ENCODE results near the gene PDE8A.

DNA sequence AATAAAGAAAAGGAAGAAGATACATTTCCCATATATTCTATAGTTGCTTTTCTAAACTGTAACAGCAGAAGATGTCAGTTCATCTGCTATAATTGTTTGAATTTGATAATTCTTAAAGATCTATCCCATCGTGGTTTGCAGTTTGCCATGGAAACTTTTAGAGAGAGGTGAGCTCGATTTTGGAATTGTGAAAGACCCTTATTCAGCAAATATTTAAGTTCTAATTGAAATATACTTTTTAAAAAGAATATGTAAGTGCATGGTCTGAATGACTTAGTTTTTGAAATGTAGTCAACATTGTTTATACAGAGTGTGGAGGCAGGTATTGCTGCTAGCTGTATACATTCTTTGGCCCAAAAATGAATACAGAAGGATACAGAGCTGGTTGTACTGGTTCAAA lies 127.7 kb downstream of the PDE8A start:
- TF ChIP-seq POLR2A (IDR thresholded peaks at IDR 0.05), result no peak
- TF ChIP-seq, protein P1, sequence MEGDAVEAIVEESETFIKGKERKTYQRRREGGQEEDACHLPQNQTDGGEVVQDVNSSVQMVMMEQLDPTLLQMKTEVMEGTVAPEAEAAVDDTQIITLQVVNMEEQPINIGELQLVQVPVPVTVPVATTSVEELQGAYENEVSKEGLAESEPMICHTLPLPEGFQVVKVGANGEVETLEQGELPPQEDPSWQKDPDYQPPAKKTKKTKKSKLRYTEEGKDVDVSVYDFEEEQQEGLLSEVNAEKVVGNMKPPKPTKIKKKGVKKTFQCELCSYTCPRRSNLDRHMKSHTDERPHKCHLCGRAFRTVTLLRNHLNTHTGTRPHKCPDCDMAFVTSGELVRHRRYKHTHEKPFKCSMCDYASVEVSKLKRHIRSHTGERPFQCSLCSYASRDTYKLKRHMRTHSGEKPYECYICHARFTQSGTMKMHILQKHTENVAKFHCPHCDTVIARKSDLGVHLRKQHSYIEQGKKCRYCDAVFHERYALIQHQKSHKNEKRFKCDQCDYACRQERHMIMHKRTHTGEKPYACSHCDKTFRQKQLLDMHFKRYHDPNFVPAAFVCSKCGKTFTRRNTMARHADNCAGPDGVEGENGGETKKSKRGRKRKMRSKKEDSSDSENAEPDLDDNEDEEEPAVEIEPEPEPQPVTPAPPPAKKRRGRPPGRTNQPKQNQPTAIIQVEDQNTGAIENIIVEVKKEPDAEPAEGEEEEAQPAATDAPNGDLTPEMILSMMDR (IDR thresholded peaks at IDR 0.05), result no peak
